Endothelial cell of umbilical vein (primary cell): ENCODE measurements around the gene AP1G1. TPM values are rescaled to one million over a fixed set of nuclear protein-coding genes. Genes with fewer than 3 reads are reported as not detected.

ENCODE experiments used
- BruUV-seq: library from RNA; stranded (reverse); fragments of 400-500 nt; replicated peaks from 2 replicates; lab custom pipeline; 2021; lab: Mats Ljungman, UMichigan
- CTCF ChIA-PET: fragments of 300-600, 350-600 bp; sonication (Branson Sonifier 250); formaldehyde crosslinking; loops from one replicate; lab custom pipeline; 2021; ENCODE audit warnings: antibody characterized with exemption, inconsistent platforms; lab: Charles Lee
- POLR2A ChIA-PET: fragments of 300-600, 350-600 bp; sonication (Branson Sonifier 250); formaldehyde crosslinking; loops from one replicate; lab custom pipeline; 2021; ENCODE audit warnings: antibody characterized with exemption, inconsistent platforms; lab: Charles Lee
- DNase-seq: peaks from one replicate; pipeline ENCODE4 v3.0.0-alpha.2; 2011; ENCODE audit warnings: low read depth, low spot score
- FAIRE-seq: peaks from 2 replicates; lab custom pipeline; 2011; peaks lifted over from hg19 to GRCh38; lab: Jason Lieb, UNC
- H2AFZ ChIP-seq: 2 replicates; pipeline ENCODE4 v1.6.0; 2012; ENCODE audit warnings: low read depth, low read length, control low read depth, inconsistent platforms
- H3K27ac ChIP-seq: 2 replicates; pipeline ENCODE4 v1.5.1; 2011; ENCODE audit warnings: low read depth, mild to moderate bottlenecking, control low read depth, low read length, moderate library complexity; ENCODE audit not compliant: insufficient read depth
- H3K27me3 ChIP-seq, 2 experiments: 2 replicates each; pipeline versions ENCODE4 v1.6.0 to v1.6.1; 2011; ENCODE audit warnings: low read length in 2 of 2, mixed read lengths in 1 of 2; ENCODE audit not compliant: control insufficient read depth in 2 of 2, insufficient read depth in 2 of 2
- H3K36me3 ChIP-seq, 2 experiments: 2 replicates in 1 of 2; 3 replicates in 1 of 2; pipeline ENCODE4 v1.5.1; 2011; ENCODE audit warnings: low read length in 2 of 2, mild to moderate bottlenecking in 1 of 2, moderate library complexity in 1 of 2; ENCODE audit not compliant: control insufficient read depth in 2 of 2, insufficient read depth in 2 of 2; ENCODE audit errors: extremely low read depth in 1 of 2
- H3K4me1 ChIP-seq: 3 replicates; pipeline ENCODE4 v1.5.1; 2011; ENCODE audit warnings: mild to moderate bottlenecking, low read length; ENCODE audit not compliant: control insufficient read depth, insufficient read depth; ENCODE audit errors: extremely low read depth
- H3K4me2 ChIP-seq: 2 replicates; pipeline ENCODE4 v1.6.1; 2011; ENCODE audit warnings: low read length, control low read depth, mixed read lengths; ENCODE audit not compliant: insufficient read depth
- H3K4me3 ChIP-seq, 3 experiments: fragments of 200-600 bp in 1 of 3; sonication (generic), shearing (Covaris generic) in 1 of 3; replicated peaks in 1 of 3; 2 replicates each; pipeline ENCODE4 v1.5.1; 2011 to 2016; ENCODE audit warnings: control low read depth in 3 of 3, low read length in 3 of 3, mild to moderate bottlenecking in 2 of 3, inconsistent platforms in 1 of 3, low read depth in 1 of 3, moderate library complexity in 1 of 3; ENCODE audit not compliant: insufficient read depth in 1 of 3
- H3K79me2 ChIP-seq: 2 replicates; pipeline ENCODE4 v1.6.0; 2012; ENCODE audit warnings: low read length, inconsistent platforms; ENCODE audit not compliant: control insufficient read depth, insufficient read depth
- H3K9ac ChIP-seq: replicated peaks from 2 replicates; pipeline ENCODE3; 2011; ENCODE audit warnings: low read length, control low read depth; ENCODE audit not compliant: insufficient read depth; ENCODE audit errors: extremely low read depth
- H3K9me1 ChIP-seq: replicated peaks from 3 replicates; pipeline ENCODE4 v1.6.0; 2011; ENCODE audit warnings: mild to moderate bottlenecking, low read length; ENCODE audit not compliant: control insufficient read depth, insufficient read depth; ENCODE audit errors: extremely low read depth
- H3K9me3 ChIP-seq: replicated peaks from 2 replicates; pipeline ENCODE4 v1.5.1; 2012; ENCODE audit warnings: low read length, inconsistent platforms; ENCODE audit not compliant: control insufficient read depth, insufficient read depth
- H4K20me1 ChIP-seq: replicated peaks from 2 replicates; pipeline ENCODE3; 2011; ENCODE audit warnings: mild to moderate bottlenecking, low read length; ENCODE audit not compliant: control insufficient read depth, insufficient read depth; ENCODE audit errors: extremely low read depth
- CTCF ChIP-seq, 2 donors: IDR thresholded peaks; 1 replicate in 1 of 2; 2 replicates in 1 of 2; pipeline ENCODE4 v1.5.1; 2011; ENCODE audit warnings: low read length in 2 of 2, mild to moderate bottlenecking in 2 of 2, moderate library complexity in 2 of 2, control low read depth in 1 of 2, inconsistent platforms in 1 of 2, low read depth in 1 of 2; ENCODE audit not compliant: insufficient read depth in 1 of 2; ENCODE audit errors: extremely low read depth in 1 of 2
- EZH2 ChIP-seq: IDR thresholded peaks from 2 replicates; pipeline ENCODE4 v1.6.1; 2012; ENCODE audit warnings: borderline replicate concordance, low read depth, mild to moderate bottlenecking, moderate library complexity, low read length, inconsistent platforms; ENCODE audit not compliant: severe bottlenecking
- FOS ChIP-seq: IDR thresholded peaks from 2 replicates; pipeline ENCODE4 v1.6.1; 2011; ENCODE audit warnings: mild to moderate bottlenecking, low read length, moderate library complexity, borderline replicate concordance; ENCODE audit not compliant: insufficient read depth
- GATA2 ChIP-seq: IDR thresholded peaks from 2 replicates; pipeline ENCODE4 v1.7.0; 2011; ENCODE audit warnings: low read depth, mild to moderate bottlenecking, moderate library complexity, mixed read lengths, low read length; ENCODE audit not compliant: insufficient read length, insufficient read depth
- JUN ChIP-seq: IDR thresholded peaks from 2 replicates; pipeline ENCODE4 v1.6.1; 2011; ENCODE audit warnings: borderline replicate concordance, low read depth; ENCODE audit not compliant: insufficient read length, insufficient read depth
- MAX ChIP-seq: IDR thresholded peaks from 2 replicates; pipeline ENCODE4 v1.6.1; 2011; ENCODE audit not compliant: insufficient read depth, insufficient read length
- MYC ChIP-seq: IDR thresholded peaks from one replicate; pipeline ENCODE4 v1.6.1; 2011; ENCODE audit warnings: mild to moderate bottlenecking, low read depth, low read length
- POLR2A ChIP-seq: IDR thresholded peaks from 2 replicates; pipeline ENCODE4 v1.6.1; 2012; ENCODE audit warnings: low read depth, mild to moderate bottlenecking, control low read depth, low read length
- POLR2AphosphoS5 ChIP-seq: IDR thresholded peaks from 2 replicates; pipeline ENCODE4 v1.6.1; 2012; ENCODE audit warnings: low read depth, mild to moderate bottlenecking, control low read depth, low read length, moderate library complexity; ENCODE audit not compliant: insufficient read depth
- dilution Hi-C: fragments of 300-500 bp; cut with MboI; formaldehyde crosslinking; loops from one replicate; pipeline ENCODE4 v1.15.0; 2019; ENCODE audit warnings: low sequenced_read_pairs; ENCODE audit not compliant: extremely low pct_ligation_motif_present
- intact Hi-C: fragments of 100-400 bp; cut with micrococcal nuclease; formaldehyde crosslinking; loops from one replicate; pipeline ENCODE4 v1.10.0; 2022
- polyA plus RNA-seq, 4 experiments: library from polyadenylated mRNA; depleted of rRNA in 3 of 4; stranded (reverse) in 3 of 4; unstranded in 1 of 4; fragments of >200 nt; gene quantifications; 2 replicates each; pipeline versions ENCODE4 v1.2.1 to v1.2.3, GENCODE V29; 2011 to 2012; ENCODE audit warnings: missing spikeins in 1 of 4
- total RNA-seq: library from RNA; stranded (reverse); gene quantifications from 2 replicates; pipeline ENCODE4 v1.2.3, GENCODE V29; 2021

Gene AP1G1
- total and polyA plus RNA-seq, 2 donors (not counting 3 experiments of a cell fraction or from before 2014, with no cell fraction given): 57.4 to 85.3 TPM

GRCh38 chr16:71737501-71737900 lies 71.1 kb downstream of the AP1G1 start:
- no peaks in the 10 kb centered on the region for H3K4me1 ChIP-seq
- H2AFZ ChIP-seq: no peak overlapping the region
- CTCF ChIA-PET: no interaction called here
- no peaks in the 10 kb centered on the region for H4K20me1 ChIP-seq
- H3K9me3 ChIP-seq: no peaks in the 10 kb centered on the region
- no TSS peak for BruUV-seq
- peaks cover 19 to 37% of the 10 kb centered on the region in 2 experiments for H3K36me3 ChIP-seq
- H3K4me2 ChIP-seq: no peak overlapping the region
- intact Hi-C loops (no loop called here), dilution Hi-C loops (no loop called here)
- H3K27me3 ChIP-seq: no peaks in the 10 kb centered on the region
- no peaks in the 10 kb centered on the region for H3K9me1 ChIP-seq
- H3K4me3 ChIP-seq: no peak overlapping the region
- no peak overlapping the region for H3K27ac ChIP-seq
- DNase-seq (no peak), FAIRE-seq (no peak)
- H3K9ac ChIP-seq: no peak overlapping the region
- no peaks in the 10 kb centered on the region for H3K79me2 ChIP-seq
- POLR2A ChIA-PET: interaction anchor here (0.6 kb wide), 1 partner anchor 48 kb away, joined by 3 read pairs; no protein-coding TSS in a partner anchor
- no peak for TF ChIP-seq MAX
- no peak for TF ChIP-seq EZH2
- no peak for TF ChIP-seq GATA2
- TF ChIP-seq FOS: no peak
- TF ChIP-seq JUN: no peak
- no peak for TF ChIP-seq CTCF (IDR thresholded peaks at IDR 0.05; ENCODE audit: extremely low read depth in 1 of 2, insufficient read depth in 1 of 2, low read depth in 1 of 2, low read length in 2 of 2)
- TF ChIP-seq POLR2AphosphoS5: no peak
- no peak for TF ChIP-seq MYC
- no peak for TF ChIP-seq POLR2A
